H9 (cell line): Measurements from ENCODE around the gene C16orf86. TPM values are rescaled to one million over a fixed set of nuclear protein-coding genes. Genes with fewer than 3 reads are reported as not detected.

ENCODE experiments used
- DNase-seq: peaks from one replicate; pipeline ENCODE4 v3.0.0-alpha.2; 2017
- H2AFZ ChIP-seq: one replicate; pipeline ENCODE4 v1.6.1; 2013; ENCODE audit warnings: mild to moderate bottlenecking, low read length, control low read depth, moderate library complexity
- H2AK5ac ChIP-seq: 2 replicates; pipeline ENCODE4 v1.6.1; 2013; ENCODE audit warnings: low read length, control low read depth, mixed read lengths; ENCODE audit not compliant: insufficient read length
- H2BK120ac ChIP-seq: one replicate; pipeline ENCODE4 v1.6.1; 2013; ENCODE audit warnings: low read depth, mild to moderate bottlenecking, low read length, control low read depth, inconsistent platforms; ENCODE audit not compliant: poor library complexity, severe bottlenecking
- H2BK12ac ChIP-seq: 2 replicates; pipeline ENCODE4 v1.6.1; 2013; ENCODE audit warnings: low read length, control low read depth, mixed read lengths, low read depth; ENCODE audit not compliant: insufficient read length
- H2BK15ac ChIP-seq: 2 replicates; pipeline ENCODE4 v1.6.1; 2013; ENCODE audit warnings: low read depth, low read length, control low read depth
- H2BK20ac ChIP-seq: one replicate; pipeline ENCODE4 v1.6.1; 2013; ENCODE audit warnings: low read depth, mild to moderate bottlenecking, low read length, control low read depth, inconsistent platforms; ENCODE audit not compliant: poor library complexity, severe bottlenecking
- H2BK5ac ChIP-seq: 2 replicates; pipeline ENCODE4 v1.6.1; 2013; ENCODE audit warnings: low read length, control low read depth, mixed read lengths; ENCODE audit not compliant: insufficient read length
- H3K14ac ChIP-seq: 2 replicates; pipeline ENCODE4 v1.6.1; 2013; ENCODE audit warnings: low read length, control low read depth; ENCODE audit not compliant: insufficient read depth
- H3K18ac ChIP-seq: 2 replicates; pipeline ENCODE4 v1.6.1; 2013; ENCODE audit warnings: low read depth, mild to moderate bottlenecking, mixed read lengths, low read length, control low read depth; ENCODE audit not compliant: insufficient read length
- H3K23ac ChIP-seq: 2 replicates; pipeline ENCODE4 v1.6.1; 2013; ENCODE audit warnings: low read length, control low read depth, mixed read lengths, low read depth; ENCODE audit not compliant: insufficient read length
- H3K23me2 ChIP-seq: 2 replicates; pipeline ENCODE4 v1.6.1; 2013; ENCODE audit warnings: low read depth, mild to moderate bottlenecking, mixed read lengths, low read length, control low read depth; ENCODE audit not compliant: insufficient read length, poor library complexity, severe bottlenecking
- H3K27ac ChIP-seq: 2 replicates; pipeline ENCODE4 v1.5.1; 2013; ENCODE audit warnings: low read length, control low read depth, mixed read lengths, low read depth; ENCODE audit not compliant: insufficient read length
- H3K27me3 ChIP-seq: 2 replicates; pipeline ENCODE4 v1.6.1; 2013; ENCODE audit warnings: low read length, control low read depth, inconsistent platforms; ENCODE audit not compliant: insufficient read depth
- H3K4ac ChIP-seq: 2 replicates; pipeline ENCODE4 v1.6.1; 2013; ENCODE audit warnings: low read depth, mild to moderate bottlenecking, control low read depth, inconsistent platforms, low read length, moderate library complexity
- H3K4me1 ChIP-seq: 2 replicates; pipeline ENCODE4 v1.6.1; 2013; ENCODE audit warnings: low read length, control low read depth, inconsistent platforms; ENCODE audit not compliant: insufficient read depth
- H3K4me2 ChIP-seq: 2 replicates; pipeline ENCODE4 v1.6.1; 2013; ENCODE audit warnings: low read length, control low read depth, mixed read lengths; ENCODE audit not compliant: insufficient read length, insufficient read depth
- H3K56ac ChIP-seq: 2 replicates; pipeline ENCODE4 v1.6.1; 2013; ENCODE audit warnings: low read depth, mild to moderate bottlenecking, mixed read lengths, low read length, control low read depth; ENCODE audit not compliant: insufficient read length
- H3K79me1 ChIP-seq: 2 replicates; pipeline ENCODE4 v1.6.1; 2013; ENCODE audit warnings: low read depth, mild to moderate bottlenecking, moderate library complexity, low read length, control low read depth, inconsistent platforms; ENCODE audit not compliant: insufficient read depth, poor library complexity, severe bottlenecking
- H3K79me2 ChIP-seq: 2 replicates; pipeline ENCODE4 v1.6.1; 2013; ENCODE audit warnings: low read length, control low read depth, inconsistent platforms; ENCODE audit not compliant: insufficient read depth
- H3K9ac ChIP-seq: 2 replicates; pipeline ENCODE4 v1.6.1; 2013; ENCODE audit warnings: low read length, control low read depth, mixed read lengths; ENCODE audit not compliant: insufficient read length; ENCODE audit errors: extremely low read depth
- H3K9me3 ChIP-seq: one replicate; pipeline ENCODE4 v1.6.1; 2013; ENCODE audit warnings: low read depth, low read length, inconsistent platforms; ENCODE audit not compliant: control insufficient read depth
- H3T11ph ChIP-seq: one replicate; pipeline ENCODE4 v1.6.1; 2013; ENCODE audit warnings: mild to moderate bottlenecking, low read length, control low read depth, inconsistent platforms
- H4K20me1 ChIP-seq: one replicate; pipeline ENCODE4 v1.6.1; 2013; ENCODE audit not compliant: control insufficient read depth, insufficient read length, insufficient read depth
- H4K5ac ChIP-seq: 2 replicates; pipeline ENCODE4 v1.6.1; 2013; ENCODE audit warnings: low read depth, mild to moderate bottlenecking, mixed read lengths, low read length, control low read depth; ENCODE audit not compliant: insufficient read length
- H4K8ac ChIP-seq: replicated peaks from 2 replicates; pipeline ENCODE4 v1.6.1; 2013; ENCODE audit warnings: low read length, control low read depth, mixed read lengths, low read depth; ENCODE audit not compliant: insufficient read length
- H4K91ac ChIP-seq: 2 replicates; pipeline ENCODE4 v1.6.1; 2013; ENCODE audit warnings: low read depth, mild to moderate bottlenecking, moderate library complexity, mixed read lengths, low read length, control low read depth; ENCODE audit not compliant: insufficient read length
- H3K27ac Mint-ChIP-seq, 3 experiments: 2 replicates in 2 of 3; 3 replicates in 1 of 3; pipeline ENCODE4 v1.8.0; 2020 to 2021; ENCODE audit warnings: mixed read lengths in 3 of 3, mild to moderate bottlenecking in 1 of 3, moderate library complexity in 1 of 3
- H3K27me3 Mint-ChIP-seq: 2 replicates; pipeline ENCODE4 v1.8.0; 2021; ENCODE audit warnings: low read depth, mild to moderate bottlenecking, moderate library complexity, mixed read lengths
- H3K36me3 Mint-ChIP-seq, 3 experiments: 2 replicates in 2 of 3; 3 replicates in 1 of 3; pipeline ENCODE4 v1.8.0; 2020 to 2021; ENCODE audit warnings: low read depth in 3 of 3, mixed read lengths in 3 of 3; ENCODE audit not compliant: insufficient read depth in 1 of 3
- H3K4me1 Mint-ChIP-seq, 2 experiments: 2 replicates each; pipeline ENCODE4 v1.8.0; 2020; ENCODE audit warnings: mixed read lengths in 2 of 2
- H3K4me3 Mint-ChIP-seq, 2 experiments: 2 replicates in 1 of 2; 3 replicates in 1 of 2; pipeline ENCODE4 v1.8.0; 2020 to 2021; ENCODE audit warnings: mild to moderate bottlenecking in 2 of 2, mixed read lengths in 2 of 2, moderate library complexity in 1 of 2
- H3K9me3 Mint-ChIP-seq, 2 experiments: 2 replicates in 1 of 2; 3 replicates in 1 of 2; pipeline ENCODE4 v1.8.0; 2020; ENCODE audit warnings: mild to moderate bottlenecking in 2 of 2, mixed read lengths in 2 of 2, moderate library complexity in 1 of 2
- CTCF ChIP-seq: fragments of 200-600 bp; sonication (generic); conservative IDR thresholded peaks from 3 replicates; pipeline ENCODE4 v1.8.0; 2021; ENCODE audit warnings: antibody characterized with exemption, mild to moderate bottlenecking
- WGBS: extraction: QIAGEN DNeasy Blood & Tissue Kit; methylation state at CpG from one replicate; pipeline ENCODE4 v1.1.7; 2013; ENCODE audit warnings: missing lambda C conversion rate, low lambda C conversion rate, mixed read lengths; ENCODE audit not compliant: insufficient read length; ENCODE audit errors: extremely low coverage; 5-methylcytosine and 5-hydroxymethylcytosine counted together
- total RNA-seq: library from RNA; stranded (reverse); gene quantifications from 2 replicates; pipeline ENCODE4 v1.2.1, GENCODE V29; 2021

The C16orf86 gene
- total RNA-seq, 1 experiment from 2014 or later, result 1.5 TPM

GRCh38 chr16:67645397-67646121 is 21.1 kb upstream of the C16orf86 start:
- H3K4me1 Mint-ChIP-seq, result peaks cover 3 to 9% of the 10 kb centered on the region in 2 experiments; a peak in 3 of 4 replicates
- H3K79me2 ChIP-seq, result no peaks in the 10 kb centered on the region
- H3K9me3 Mint-ChIP-seq, result no peaks in the 10 kb centered on the region
- H3K79me1 ChIP-seq, result no peaks in the 10 kb centered on the region
- no peak overlapping the region for H2BK20ac ChIP-seq
- no peak overlapping the region for H2BK120ac ChIP-seq
- no peak for TF ChIP-seq CTCF
- no peak overlapping the region for H3K27ac ChIP-seq
- H3K36me3 Mint-ChIP-seq, result peaks cover 3 to 13% (median 9%) of the 10 kb centered on the region in 3 experiments; a peak in 4 of 7 replicates
- no CpG with 5 or more reads among the region's 15 CpGs for WGBS
- no peaks in the 10 kb centered on the region for H3K9me3 ChIP-seq
- H3K4ac ChIP-seq, result no peak overlapping the region
- no peak overlapping the region for H2AK5ac ChIP-seq
- peaks cover 8% of the 10 kb centered on the region for H3K23me2 ChIP-seq
- H4K91ac ChIP-seq, result no peak overlapping the region
- peak overlapping the region; percentile 50 for H3K9ac ChIP-seq
- no peak overlapping the region for H3K56ac ChIP-seq
- DNase-seq, result no peak
- H3T11ph ChIP-seq, result no peak overlapping the region
- no peak overlapping the region for H2BK5ac ChIP-seq
- no peak overlapping the region for H3K23ac ChIP-seq
- peaks cover 8% of the 10 kb centered on the region for H3K27me3 Mint-ChIP-seq
- H2BK15ac ChIP-seq, result no peak overlapping the region
- H3K27ac Mint-ChIP-seq, result no peak overlapping the region
- peak overlapping the region; percentile 30 for H3K4me2 ChIP-seq
- H2AFZ ChIP-seq, result no peak overlapping the region
- H3K18ac ChIP-seq, result no peak overlapping the region
- H3K4me1 ChIP-seq, result no peaks in the 10 kb centered on the region
- peak overlapping the region; percentile 66 to 73 for H3K4me3 Mint-ChIP-seq
- H3K27me3 ChIP-seq, result no peaks in the 10 kb centered on the region
- H4K8ac ChIP-seq, result no peak overlapping the region
- peak overlapping the region; percentile 66 for H3K14ac ChIP-seq
- no peaks in the 10 kb centered on the region for H4K20me1 ChIP-seq
- H4K5ac ChIP-seq, result no peak overlapping the region
- no peak overlapping the region for H2BK12ac ChIP-seq
